ENCODE results near the gene GRHL3.

GRHL3 gene

DNA sequence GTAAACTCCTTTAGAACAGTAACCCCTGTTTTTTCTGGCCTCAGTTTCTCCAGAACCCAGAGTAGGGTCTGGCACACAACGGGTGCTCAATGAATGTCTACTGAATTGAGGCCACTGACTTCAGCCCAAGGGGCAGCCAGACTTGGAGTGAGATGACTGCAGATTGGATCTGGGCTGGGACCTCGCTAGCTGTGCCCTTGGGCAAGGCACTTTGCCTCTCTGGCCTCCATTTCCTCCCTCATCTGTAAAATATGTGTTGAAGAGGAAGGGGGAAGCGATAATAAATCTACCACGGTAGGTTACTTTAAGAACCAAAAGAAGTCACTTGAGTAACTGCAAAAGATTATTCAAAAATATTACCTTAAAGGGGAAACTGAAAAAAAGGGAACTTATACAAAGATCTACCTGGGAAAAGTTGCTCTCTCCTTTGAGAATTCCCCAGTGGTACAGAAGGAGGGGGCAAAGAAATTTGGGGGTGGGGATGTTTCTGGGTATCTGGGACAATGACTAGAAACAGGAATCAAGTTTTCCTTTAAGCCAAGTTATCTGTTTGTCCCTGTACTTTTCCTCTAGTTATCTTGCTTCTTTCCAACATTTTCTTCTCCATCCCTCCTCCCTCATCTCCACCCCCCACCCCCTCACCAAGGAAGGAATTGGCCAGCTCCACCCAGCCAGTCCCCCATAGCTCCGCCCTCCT lies 394 bp upstream of the GRHL3 start:
- DNase-seq, result no peak

DNA sequence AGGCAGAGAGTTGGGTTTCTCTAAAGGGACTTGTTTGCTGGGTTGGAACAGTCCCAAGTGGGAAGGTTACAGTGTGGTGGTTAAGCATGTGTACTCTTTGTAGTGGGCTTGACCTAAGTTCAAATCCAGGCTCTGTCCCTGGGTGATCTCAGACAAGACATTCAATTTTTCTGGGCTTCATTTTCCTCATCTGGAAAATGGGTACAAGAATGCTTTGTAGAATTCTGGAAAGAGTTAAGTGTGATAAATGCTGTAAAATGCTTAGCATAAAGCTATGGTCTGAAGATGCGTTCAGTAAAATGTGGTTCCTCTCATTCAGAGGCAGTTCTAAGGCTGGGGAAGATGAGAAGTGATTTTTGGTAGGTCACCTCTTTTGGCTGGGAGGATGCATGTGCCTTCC lies 805 bp downstream of the GRHL3 start:
- no peak for DNase-seq

DNA sequence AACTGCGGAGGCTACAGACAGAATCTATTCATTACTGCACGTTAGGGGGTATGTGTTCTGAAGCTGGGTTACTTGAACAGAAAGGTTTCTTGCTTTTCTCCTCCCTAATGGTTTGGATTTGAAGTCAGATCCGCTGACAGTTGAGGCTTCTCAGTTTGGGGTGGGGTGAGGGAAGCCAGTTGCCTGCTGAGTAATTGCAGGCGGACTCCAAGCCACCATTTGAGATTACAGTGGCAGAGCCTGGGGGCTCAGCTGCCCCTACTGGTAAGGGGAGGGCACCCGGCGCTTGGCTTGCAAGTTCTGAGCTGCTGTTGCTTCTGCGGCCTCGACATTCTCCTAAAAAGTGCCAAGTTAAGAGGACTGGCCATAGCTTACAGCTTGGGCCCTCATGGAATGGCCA lies 2.0 kb downstream of the GRHL3 start:
- no peak for DNase-seq

DNA sequence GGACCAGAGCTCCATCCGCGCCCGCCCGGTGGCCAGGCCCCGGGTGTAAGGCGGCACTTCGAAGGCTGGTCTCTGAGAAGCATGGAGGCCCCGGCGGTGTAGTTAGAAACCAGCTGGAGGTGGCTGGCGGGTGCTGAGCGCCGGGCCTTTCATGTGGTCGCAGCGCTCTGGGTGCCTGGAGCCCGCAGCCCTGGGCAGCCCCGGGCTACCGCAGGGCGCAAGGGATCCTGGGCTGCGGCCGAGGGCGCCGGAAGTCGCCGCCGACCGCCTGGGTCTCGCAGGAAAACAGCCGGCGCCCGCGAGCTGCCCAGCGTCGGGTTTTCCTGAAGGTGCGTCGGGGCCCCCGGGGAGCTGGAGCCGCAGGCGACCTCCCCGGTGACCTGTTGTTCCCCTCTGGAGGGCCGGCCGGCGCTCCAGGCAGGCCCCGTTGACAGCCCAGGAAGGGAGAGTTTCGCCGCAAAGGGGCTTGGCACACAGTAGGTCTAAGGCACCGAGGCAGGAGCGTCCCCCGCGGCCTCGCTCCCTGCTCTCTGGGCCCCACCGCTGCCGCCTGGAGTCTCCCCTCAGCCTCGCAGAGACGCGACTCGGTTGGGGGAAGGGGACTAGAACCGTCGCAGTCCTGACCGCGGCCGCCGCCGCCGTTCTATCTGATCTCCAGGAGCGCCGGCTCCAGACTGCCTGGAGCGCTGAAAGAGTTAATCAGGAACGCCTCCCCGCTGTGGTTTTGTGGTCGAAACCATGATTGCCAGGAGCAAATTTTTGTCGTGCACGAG lies 2.7 kb downstream of the GRHL3 start:
- DNase-seq, result peak; percentile 68

DNA sequence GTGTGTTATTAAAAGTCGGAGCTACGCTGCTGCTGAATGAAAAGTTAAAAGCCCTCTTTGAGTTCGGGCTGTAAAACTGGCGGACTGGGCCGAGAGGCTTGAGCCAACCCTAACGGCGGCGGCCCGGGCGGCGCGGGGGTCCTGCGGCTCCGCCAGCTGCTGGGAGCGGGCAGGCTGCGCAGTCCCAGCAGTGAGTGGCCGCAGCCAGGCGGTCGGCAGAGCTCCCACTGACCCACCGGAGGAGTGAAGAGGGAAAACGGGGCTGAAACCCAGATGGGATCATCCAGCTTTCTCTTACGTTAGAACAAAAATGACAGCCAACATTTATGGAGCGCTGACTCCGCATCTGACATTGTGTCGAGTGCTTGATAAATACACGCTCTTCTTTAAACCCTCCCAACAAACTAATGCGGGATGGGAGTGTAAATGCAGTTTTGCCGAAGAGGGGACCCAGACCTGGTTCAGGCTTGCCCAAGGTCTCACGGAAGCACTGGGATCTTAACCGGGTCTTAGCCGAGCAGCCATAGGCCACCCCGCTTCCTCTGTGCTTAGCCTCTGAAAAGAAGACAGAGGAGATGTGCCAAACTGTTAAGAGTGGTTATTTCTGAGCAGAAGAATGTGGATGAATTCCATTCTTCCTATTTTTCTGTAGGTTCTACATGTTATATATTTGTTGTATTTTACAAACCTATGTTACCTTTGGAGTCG lies 3.5 kb downstream of the GRHL3 start:
- no peak for DNase-seq

DNA sequence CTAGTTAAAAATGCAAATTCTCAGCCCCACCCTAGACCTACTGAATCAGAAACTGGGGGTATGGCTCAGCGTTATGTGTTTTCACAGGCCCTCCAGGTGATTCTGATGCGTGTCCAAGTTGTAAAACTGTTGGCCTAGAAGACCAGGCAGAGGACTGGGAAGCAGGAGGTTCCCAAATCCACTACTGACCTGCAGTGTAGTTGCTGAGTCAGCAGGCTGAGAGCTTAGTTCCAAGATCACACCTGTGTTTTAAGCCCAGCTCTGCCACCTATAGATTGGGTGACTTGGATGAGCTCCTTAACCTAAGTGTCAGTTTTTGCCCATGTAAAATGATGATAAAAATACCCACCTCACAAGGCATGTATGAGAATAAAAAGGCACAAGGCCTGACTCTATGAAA lies 4.1 kb downstream of the GRHL3 start:
- DNase-seq, result no peak

DNA sequence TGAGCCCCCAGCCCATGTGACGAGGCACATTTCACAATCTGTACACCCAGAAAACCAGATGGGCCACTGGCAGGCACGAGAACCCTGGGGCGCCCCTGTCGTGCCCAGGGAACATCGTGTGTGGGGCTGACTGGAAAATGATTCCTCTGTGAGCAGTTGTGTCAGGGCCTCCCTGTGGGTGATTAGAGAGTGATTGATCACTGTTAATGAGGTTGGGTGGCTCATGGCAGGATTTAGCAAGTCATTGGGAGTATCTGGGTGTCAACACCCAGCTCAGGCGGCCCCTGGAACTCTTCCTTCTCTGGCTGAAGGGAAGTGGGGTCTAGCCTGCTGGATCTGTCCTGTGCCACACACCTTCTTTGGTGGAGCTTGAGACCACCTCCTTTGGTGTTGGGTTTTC lies 5.7 kb downstream of the GRHL3 start:
- DNase-seq, result no peak

DNA sequence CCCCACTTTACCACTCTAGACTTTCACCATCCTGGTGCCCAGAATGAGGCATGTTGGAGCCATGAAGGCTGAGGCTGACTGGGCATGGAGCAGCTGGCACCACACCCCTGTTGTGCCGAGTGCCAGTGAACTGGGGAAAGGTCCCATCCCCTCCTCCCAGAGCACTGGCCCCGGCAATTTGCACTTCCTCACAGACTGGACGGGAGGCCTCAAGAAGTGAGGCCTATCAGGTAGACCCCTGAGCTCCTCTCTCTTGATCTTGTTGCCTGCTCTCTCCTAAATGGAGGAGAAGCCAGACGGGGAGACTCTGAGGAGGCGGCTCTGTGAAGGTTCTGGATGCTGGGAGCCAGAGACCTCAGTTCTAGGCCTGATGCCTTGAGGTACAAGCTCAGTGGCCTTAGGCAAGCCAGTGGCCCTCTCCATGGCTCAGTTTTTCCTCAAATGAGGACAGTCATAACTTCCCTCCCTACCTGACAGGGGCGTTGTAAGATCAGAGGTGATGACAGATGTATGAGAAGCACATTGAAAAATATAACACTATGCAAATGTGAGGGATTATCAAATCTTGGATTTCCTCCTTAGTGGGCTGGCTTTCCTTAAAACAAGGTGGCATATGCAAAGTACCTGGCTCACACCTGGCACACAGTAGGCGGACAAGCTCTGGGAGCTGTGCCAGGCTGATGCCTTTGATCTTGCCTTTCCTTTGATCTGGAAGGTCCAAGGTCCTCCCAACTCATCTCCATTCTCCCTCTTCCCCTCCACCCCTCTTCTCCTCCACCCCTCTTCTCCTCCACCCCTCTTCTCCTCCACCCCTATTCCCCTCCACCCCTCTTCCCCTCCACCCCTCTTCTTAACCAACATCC lies 6.7 kb downstream of the GRHL3 start:
- no peak for DNase-seq

DNA sequence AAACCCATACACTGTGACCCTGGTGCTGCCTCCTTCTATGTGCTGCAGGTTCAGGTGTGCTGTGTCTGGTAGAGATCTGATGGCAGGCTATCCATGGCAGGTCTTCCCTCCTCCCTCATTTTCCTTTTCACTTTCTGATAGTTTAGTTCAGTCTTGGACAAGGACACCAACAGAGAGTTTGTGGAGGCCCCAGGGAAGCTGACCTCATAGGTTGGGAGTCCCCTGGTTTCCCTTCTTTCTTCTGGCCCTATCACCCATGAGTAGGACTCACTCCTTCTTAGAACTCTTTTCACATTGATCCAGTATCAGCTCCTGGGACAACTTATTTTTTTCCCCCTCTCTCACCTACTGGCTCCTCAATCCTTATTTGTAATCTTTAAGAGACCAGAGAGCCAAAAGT lies 8.3 kb downstream of the GRHL3 start:
- DNase-seq, result no peak

DNA sequence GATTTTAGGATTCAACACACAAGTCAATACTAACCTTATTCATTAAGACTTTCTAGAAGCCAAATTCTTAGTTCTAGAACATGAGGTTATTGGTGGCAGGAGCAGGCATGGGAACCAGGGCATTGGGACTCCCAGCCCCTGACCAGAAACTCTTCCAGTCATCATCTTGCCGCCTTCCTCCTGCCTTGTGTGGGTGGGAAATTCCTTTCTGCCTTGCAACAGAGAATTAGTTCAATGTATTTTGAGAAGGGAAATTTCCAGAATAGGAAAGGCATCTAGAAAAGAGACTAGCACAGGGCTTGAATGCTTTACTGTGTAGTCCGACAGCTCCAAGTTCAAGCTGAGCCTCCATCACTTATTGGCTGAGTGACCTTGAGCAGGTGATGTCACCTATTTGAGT lies 8.7 kb downstream of the GRHL3 start:
- DNase-seq, result no peak

DNA sequence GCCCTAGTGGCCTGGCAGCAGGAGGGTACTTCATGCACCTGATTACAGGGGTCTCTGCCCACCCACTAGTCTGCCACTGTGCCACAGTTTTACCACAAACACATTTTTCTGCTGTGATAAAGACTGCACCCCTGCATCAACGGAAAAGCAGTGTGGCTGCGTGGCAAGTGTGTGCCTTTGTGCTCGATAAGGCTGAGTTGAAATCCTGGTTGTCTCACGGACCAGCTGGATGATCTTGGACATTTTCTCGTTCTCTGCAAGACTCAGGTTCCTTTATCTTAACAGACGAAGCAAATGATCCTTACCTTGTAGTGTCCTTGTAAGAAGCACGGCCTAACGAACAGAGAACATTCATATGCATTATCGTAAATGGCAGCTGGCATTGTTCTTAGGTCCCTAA lies 10.2 kb downstream of the GRHL3 start:
- no peak for DNase-seq

DNA sequence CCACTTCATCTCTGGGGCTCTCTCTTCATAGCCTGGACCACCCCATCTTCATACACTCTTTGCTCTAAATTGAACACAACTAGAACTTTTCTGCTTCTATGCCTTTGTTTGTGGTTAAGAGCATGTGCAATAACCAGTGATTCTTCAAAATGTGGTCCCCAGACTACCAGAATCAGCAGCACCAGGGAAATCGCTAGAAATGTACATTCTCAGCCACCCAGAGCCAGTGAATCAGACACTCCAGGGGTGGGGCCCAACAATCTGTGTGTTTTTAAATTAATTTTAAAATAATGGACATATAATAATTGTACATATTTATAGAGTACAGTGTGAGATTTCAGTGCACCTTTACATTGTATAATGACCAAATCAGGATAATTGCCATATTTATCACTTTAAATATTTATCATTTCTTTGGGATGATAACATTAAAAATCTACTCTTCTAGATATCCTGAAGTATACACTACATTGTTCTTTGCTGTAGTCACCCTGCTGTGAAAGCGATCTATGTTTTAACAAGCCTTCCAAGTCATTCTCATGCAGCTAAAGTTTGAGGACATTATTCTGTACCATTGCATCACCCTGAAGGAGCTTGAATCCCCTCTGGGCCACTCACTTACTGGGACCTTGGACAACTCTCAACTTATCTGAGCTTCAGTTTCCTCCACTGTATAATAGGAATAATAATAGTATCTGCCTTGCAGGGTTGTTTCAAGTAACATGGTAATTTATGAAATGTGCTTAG lies 10.8 kb downstream of the GRHL3 start:
- DNase-seq, result no peak

DNA sequence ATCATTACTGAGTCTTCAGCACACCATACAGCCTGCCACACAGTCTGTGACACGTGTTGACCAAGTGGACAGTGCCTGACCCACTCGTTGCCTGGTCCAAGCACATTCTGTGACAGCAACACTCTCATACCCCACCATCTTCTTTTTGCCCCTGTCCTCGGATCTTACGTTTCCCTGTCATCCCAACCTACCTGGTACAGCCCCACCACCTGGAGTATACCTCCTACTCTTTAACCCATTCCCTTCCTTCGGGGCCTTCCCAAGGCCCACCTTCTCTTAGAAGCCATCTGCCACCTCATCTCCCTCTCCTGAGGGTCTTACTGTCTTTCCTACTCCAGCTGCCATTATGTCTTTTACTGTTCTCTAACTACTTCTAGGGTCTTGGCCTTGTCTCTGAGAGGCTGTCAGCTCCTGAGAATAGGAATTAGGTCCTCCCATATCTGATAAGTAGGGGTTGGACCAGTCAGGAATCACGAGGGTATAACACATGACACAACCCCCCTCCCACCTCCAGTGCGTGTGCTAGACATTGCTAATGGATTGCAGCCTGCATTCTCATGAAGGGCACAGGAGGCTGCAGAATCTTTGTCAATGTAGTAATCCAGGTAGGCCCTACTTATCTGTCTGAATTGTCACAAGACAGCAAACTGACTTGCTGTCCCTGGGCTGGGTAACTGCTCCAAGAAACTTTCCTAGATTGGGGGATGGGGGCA lies 13.0 kb downstream of the GRHL3 start:
- no peak for DNase-seq

DNA sequence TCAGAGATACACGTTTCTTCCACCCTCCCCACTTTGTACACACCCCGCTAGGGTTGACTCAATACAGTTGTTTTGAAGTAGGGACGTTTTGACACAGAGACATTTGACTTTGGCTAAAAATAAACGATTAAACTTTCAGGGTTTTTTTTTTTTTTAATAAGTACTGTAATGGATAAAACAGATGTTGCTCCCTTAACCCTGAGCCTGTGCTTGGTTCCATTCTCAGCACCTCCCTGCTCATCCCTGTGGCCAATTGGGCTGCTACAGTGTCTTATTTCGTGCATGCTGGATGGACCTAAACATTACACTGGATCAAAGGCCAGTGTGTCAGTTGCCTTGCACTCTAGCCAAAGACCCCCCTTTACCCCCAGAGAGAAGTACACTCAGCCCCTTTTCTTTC lies 16.9 kb downstream of the GRHL3 start:
- DNase-seq, result no peak

DNA sequence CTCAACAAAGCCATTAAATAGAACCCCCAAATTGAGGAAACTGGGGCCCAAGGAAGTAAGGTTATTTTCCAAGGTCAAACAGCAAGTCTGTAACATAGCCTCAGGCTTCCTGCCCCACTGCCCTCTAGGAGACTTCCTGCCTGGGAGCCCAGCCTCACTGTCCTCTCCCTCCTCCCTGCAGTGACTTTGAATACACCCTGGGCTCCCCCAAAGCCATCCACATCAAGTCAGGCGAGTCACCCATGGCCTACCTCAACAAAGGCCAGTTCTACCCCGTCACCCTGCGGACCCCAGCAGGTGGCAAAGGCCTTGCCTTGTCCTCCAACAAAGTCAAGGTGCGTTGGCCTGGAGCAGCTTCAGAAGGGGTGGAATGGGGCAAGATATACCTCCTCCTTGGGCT lies 18.3 kb downstream of the GRHL3 start:
- no peak for DNase-seq

DNA sequence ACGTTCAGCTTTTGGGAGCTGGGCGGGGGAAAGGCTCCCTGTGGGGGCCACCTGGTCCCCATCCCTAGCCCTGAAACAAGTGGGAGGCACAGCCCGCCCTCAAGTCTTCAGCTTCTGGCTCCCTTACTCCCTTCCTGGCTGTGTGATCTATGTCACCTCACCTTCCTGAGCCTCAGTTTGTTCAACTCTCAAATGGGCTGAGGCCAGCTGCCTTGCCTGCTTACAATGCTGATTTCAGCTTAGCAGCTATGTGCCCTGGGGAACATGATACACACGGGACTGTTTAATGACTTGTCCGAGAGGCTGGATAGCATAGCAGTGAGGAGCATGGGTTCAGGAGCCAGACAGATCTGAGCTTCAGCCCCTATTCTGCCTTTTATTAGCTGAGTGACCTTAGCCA lies 19.3 kb downstream of the GRHL3 start:
- no peak for DNase-seq

DNA sequence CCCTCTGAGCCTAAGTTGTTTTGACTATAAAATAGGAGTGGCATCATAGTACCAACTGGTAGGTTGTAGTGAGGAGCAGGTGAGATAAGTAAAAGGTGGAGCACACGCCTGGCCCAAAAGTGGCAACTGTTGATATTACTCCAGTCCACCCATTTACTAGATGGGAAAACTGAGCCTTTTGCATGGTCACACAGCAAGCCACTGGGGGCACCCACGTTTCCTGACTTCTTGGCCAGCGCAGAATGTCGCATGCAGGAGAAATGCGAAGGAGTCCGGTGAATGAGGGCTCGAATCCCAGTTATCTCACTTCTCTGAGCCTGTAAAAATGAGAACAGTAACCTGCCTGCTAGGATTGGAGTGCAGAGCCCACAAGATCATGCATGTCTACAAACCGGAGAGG lies 20.8 kb downstream of the GRHL3 start:
- DNase-seq, result no peak

DNA sequence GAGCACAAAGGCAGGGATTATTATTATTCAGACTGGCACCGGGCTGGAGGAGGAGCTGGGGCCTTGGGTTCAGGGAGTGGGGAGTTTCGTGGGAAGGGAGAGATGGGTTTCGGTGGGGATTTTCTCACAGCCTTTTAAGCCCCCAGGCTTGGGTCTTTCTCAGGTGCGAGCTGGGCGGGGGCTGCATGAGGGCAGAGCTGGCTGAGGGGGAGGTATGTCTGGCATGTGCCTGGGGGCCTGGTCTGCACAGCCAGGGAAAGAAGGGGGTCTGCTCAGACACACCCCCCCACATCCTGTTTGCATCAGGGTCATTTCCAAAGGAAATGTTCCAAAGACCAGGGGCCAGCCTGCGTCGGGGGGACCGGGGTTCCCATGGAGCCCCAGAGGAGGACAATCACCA lies 21.6 kb downstream of the GRHL3 start:
- no peak for DNase-seq

DNA sequence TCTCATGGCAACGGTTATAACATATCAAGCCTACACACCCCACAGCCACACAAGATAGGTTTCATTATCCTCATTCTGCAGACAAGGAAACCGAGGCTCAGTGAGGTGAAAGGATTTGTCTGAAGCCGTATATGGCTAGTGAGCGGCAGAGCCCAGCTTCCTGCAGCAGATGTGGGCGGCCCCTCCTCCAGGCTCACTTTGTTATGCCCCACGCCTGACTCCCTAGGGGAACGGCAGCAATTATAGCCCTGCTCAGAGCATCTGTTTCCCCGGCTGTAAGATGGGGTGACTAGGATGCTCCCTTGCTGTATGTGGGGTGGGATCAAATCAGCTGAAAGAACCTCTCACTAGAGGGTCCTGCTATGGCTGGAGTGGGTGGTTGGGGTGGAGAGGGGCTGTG lies 22.1 kb downstream of the GRHL3 start:
- DNase-seq, result no peak

DNA sequence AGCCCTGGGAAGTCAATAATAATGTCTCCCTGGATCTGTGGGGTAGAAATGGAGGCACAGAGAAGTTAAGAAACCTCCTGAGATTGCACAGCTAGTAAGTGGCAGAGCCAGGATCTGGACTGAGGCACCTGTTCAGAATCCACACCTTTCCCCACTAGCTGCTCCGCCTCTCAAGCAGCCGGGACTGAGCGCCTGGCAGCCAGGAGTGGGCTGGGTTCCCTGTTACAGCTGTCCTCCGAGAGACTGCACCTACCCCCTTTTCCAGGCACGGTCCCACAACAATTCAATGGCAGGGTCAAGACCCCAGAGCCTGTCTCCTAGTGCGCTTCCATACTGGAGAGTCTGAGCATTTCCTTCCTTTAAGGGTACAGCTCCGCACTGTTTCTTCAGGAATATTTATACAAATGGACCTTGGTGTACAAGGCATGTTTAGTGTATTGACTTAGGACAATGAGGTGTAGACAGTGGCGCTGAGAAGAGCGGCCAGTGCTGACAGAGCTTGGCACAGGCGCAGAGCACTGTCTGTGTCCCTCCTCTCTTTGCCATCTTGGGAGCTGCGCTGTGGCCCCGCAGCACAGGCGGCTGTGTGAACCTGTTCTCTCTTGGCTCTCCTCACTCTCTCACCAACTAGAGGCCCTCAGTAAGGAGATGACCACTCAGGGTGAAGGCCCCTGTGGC lies 24.4 kb downstream of the GRHL3 start:
- DNase-seq, result no peak

DNA sequence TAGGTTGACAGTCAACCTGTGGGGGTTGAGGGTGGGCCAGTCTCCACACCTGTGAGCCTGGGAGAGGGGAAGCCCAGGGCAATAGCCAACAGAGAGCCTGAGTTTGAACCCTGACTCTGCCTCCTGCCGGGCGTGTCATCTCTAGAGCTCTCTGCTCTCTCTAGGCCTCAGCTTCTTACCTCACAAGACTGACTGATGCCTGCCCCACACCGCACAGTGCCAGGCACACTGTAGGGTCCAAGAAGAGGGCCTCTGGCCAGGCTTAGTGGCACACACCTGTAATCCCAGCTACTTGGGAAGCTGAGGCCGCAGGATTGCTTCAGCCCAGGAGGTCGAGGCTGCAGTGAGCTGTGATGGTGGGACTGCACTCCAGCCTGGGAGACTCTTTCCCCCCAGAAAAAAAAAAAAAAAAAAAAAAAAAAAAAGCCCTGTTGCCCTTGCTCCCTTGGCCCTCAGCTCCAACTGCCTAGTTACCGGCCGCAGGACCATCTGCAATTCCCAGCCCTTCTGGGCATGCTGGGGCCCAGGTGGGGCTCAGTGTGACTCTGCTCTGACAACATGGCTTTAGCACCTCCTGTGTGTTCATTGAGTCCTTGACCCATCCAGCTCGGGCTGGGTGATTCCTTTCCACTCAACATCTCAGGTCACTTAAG lies 25.1 kb downstream of the GRHL3 start:
- DNase-seq, result no peak

Data from CD4-positive, alpha-beta T cell treated with Interleukin-12 subunit alpha and Interleukin-12 subunit beta, for 1 hour (primary cell).